ENCODE data around the gene OR6B1.
"Not testable (repeated sequence)": the region's sequence is repeated elsewhere in the genome, so short reads cannot be mapped to it uniquely, and the experiment has no call there.

Gene OR6B1

DNA sequence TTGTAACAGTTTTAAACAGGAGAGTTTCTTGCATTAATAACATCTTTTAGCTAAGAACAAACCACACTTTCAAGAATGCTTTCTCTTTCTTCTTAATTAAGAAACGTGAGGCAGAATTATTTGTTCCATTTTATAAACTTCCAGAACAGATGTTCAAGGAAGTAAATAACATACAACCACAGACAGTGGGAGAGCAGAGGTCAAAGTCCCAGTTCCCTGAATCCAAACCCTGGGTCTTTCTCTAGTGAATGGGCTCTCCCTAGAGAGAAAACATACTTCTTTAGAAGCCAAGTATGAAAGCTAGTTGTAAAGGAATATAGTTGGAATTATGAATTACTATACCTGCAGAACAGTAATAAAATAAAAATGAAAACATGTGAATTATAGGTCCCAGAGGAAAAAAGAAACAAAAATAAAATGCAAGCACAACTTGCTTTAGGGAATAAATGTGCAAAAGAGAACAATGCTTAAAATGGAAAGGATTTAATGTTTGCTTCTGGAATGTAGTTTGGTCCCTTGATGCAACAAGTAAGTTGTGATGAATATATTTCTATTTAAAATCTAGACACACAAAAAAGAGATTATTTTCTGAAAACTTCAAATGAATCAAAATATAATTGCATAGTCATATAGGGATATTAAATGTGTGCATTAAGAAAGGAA is 6.0 kb downstream of the OR6B1 start:
- DNase-seq (ENCODE audit: low spot score): no peak

DNA sequence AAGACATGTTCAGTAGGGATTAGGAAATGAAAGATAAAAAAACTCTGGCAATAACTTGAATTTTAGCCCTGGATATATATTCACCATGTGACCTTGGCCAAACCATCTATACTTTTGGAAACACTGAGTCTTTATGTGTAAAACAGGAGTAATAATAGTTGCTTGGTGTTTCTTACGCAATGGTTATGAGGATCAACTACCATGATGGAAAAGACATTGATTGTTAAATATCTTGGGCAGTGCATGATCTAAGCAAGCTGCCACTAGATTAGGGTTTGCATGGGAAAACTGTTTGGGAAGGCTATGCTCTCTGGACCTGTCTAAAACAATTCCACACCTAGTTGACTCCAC is 6.5 kb downstream of the OR6B1 start:
- DNase-seq (ENCODE audit: low spot score): no peak

DNA sequence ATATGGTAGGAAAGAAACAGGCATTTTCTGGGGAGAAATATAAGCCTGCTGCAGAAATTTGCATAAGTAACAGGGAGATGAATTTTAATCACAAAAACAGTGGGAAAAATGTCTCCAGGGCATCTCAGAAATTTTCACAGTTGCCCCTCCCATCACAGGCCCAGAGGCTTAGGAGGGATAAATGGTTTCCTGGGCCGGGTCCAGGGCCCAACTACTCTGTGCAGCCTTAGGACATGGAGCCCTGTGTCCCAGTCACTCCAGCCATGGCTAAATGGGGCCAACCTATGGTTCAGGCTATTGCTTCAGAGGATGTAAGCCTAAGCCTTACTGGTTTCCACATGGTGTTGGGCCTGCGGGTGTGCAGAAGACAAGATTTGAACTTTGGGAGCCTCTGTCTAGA is 9.2 kb downstream of the OR6B1 start:
- no peak for DNase-seq (ENCODE audit: low spot score)

DNA sequence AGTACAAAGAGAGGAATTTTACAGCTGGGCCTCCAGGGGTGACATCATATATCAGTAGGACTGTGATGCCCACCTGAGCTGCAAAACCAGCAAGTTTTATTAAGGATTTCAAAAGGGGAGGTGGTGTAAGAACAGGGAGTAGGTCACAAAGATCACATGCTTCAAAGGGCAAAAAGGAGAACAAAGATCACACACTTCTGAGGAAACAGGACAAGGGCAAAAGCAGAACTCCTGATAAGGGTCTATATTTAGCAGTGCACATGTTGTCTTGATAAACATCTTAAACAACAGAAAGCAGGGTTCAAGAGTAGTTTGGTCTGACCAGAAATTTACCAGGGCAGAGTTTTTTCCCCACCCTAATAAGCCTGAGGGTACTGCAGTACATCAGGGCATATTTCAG is 9.9 kb downstream of the OR6B1 start:
- not testable (repeated sequence) for DNase-seq (ENCODE audit: low spot score)

DNA sequence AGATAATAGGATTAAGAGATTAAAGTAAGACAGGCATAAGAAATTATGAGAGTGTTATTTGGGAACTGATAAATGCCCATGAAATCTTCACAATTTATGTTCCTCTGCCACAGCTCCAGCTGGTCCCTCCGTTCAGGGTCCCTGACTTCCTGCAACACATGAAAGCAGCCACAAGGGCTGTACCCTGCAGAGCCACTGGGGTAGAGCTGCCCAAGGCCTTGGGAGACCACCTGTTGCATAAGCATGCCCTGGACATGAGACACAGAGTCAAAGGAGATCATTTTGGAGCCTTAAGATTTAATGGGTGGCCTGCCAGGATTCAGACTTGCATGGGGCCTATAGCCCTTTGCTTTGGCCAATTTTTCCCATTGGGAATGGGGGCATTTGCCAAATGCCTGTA is 10.7 kb downstream of the OR6B1 start:
- DNase-seq (ENCODE audit: low spot score): not testable (repeated sequence)

DNA sequence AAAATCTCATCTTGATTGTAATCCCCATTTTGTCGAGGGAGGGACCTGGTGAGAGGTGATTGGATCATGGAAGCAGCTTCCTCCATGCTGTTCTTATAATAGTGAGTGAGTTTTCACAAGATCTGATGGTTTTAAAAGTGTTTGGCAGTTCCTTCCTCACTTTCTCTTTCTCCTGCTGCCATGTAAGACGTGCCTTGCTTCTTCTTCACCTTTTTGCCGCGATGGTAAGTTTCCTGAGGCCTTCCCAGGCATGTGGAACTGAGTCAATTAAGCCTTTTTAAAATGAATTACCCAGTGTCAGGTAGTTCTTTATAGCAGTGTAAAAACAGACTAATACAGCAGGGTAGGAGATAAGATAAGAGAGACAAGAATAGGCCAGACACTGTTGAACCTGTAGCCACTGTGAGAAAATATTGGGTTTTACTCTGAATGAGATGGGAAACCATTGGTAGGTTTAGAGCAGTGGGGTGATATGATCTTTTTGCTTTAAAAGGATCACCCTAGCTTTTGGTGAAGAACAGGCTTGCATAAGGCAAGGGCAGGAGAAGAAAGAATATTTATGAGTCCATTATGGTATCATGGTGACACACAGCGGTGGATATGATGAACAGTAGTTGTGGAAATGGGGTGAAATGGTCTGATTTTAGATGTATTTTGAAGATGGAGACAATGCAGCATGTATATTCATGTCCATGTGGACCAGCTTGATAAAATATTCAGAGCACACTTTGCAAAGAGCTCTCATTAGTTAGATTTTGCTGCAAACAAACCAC is 11.5 kb downstream of the OR6B1 start:
- DNase-seq (ENCODE audit: low spot score): peak; percentile 10

DNA sequence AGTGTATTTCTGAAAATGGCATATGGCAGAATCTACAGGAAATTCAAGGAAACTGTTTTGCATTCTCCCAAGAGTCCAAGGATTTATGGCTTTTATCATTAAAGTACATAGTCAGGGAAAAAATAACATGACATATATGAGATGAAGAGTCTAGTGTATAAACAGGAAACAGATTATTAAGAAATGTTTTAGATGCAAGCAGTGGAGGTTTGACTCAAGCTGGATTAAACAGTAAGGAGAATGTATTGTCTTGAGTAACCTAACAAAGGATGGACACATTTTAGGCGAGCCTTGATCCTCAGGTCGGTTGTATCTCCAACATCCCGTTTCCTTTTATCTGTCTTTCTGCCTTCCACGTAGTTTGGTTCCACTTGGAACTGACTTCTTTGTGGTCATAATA is 17.9 kb downstream of the OR6B1 start:
- DNase-seq (ENCODE audit: low spot score): no peak

DNA sequence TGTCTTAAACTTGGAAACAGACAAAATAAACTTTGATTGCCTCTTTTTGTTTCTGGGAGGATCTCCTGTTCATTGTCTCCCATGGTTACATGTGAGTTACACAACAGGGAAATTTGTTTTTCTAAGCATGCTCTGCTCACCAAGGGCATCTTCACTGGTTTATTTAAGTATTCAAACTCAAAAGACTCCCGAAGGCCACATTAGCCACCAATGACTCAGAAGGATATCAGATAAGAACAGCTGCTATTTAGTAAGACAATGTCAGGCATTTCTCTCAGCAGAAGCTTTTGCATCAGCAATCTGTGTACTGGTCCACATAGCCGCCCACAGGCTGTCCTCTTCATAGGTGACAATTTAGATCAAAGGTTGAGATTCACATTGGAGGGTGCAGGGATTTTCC is 19.3 kb downstream of the OR6B1 start:
- no peak for DNase-seq (ENCODE audit: low spot score)

DNA sequence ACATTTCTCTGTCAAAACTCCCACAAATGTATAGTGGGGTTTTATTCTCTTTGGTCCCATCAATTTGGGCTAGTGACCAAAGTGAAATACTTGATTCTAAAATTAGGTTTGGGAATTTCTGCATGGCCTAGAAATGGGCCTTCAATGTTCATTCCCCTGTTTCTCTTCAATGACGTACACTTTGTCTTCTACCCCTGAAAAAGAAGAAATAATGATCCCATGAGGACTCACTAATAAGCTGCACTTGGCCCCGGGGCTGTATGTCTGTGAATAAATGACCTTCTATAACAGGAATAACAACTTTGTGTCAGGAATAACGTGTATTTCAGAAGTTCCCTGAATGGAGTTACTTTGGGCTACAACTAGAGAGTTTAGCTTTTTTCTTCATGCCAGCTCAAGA is 20.2 kb downstream of the OR6B1 start:
- no peak for DNase-seq (ENCODE audit: low spot score)

DNA sequence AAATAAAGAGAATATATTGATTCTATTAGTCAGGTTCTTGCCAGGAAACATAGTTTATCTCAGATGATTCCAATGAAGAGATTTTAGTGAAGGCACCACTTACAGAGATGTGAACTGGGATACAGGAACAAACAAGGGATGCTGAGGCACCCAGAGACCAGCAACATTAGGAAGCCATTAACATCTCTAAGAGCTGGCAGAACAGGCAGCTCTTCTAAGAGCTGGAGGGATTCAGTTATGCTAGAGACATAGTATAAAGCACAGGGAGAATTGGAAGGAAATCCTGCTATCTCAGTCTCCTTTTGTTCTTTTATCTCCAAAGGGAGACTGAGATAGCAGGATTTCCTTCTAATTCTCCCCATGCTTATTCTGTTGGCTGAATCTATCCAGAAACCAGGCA is 22.0 kb downstream of the OR6B1 start:
- no peak for DNase-seq (ENCODE audit: low spot score)

DNA sequence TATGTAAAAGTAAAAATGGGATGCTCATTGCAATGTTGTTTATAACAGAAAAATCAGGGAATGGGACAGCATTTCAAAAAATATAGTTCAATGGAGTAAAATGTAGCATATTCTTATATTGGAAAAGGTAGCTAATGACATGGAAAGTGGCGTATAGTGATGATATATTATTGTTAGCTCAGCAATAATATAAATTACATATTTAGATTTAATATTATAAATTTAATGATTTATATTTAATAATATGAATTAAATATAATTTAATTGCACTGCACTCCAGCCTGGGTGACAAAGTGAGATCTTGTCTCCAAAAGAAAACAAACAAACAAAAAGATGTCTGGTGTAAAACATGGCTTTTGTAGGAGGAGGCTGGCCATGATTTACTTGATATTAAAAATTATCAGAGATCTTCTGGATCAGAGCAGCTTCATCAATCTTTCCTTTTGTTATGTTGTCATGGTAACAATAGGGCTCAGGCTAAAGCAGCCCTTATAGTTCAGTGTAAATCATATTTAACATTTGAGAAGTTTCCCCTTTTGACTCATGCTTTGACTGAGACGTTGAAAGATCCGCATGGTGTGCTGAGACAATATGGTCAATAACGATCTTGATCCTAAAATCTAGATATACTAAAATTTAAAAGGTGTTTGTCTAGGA is 23.2 kb downstream of the OR6B1 start:
- DNase-seq (ENCODE audit: low spot score): no peak

DNA sequence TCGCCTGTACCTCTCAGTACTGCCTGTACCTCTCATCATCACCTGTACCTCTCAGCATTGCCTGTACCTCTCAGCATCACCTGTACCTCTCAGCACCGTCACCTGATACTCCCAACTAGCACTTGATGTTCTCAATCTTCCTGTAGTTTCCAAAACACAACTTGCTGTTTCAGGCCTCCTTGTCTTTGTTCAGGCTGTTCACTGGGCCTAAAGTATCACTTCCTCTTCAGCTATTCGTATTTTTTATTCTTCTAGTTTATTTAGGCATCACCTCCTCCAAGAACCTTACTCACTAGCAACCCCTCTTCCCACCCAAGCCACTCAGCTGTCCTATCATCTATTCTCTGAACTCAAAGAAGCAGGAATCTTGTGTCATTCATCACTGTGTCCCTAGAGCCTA is 24.1 kb downstream of the OR6B1 start:
- DNase-seq (ENCODE audit: low spot score): no peak

DNA sequence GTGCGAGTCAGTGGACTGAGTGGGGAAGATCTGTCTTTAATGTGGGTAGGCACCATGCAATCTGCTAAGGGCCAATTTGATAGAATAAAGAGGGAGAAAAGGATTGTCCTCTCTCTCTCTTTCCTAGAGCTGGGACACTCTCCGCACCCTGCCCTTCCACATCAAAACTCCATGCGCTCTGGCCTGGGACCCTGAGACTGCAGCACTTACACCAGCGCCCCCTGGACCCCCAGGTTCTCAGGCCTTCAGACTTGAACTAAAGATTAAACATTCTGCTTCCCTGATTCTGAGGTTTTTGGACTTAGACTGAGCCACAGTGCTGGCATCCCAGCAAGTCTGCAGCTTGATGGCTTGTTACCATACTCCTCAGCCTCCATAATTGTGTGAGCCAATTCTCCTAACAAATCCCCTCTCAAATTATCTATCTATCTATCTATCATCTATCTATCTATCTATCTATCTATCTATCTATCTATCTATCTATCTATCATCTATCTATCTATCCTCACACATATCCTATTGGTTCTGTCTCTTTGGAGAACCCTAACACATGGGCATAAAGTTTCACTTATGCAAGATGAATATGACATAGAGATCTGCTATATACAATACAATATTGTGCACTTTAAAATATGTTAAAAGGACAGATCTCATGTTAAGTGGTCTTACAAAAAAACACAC is 26.2 kb downstream of the OR6B1 start:
- DNase-seq (ENCODE audit: low spot score): no peak

DNA sequence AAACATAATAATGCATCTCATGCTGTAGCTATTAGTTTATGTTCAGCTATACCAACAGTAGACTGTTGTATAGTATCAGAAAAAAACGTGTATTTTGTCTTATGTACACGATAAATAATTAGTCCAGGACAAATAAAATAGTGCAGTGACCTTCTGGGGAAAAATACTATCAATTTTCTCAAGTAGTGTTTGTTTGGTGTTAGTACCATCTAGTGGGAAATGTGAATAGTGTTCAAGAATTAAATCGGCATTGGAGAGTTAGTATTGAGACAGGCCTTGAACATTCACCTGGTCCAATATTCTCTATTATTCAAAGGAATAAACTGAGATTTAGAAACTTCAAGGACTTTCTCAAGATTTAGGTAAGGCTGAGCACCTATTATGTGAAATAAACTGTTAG is 26.9 kb downstream of the OR6B1 start:
- peak; percentile 34 for DNase-seq (ENCODE audit: low spot score)

DNA sequence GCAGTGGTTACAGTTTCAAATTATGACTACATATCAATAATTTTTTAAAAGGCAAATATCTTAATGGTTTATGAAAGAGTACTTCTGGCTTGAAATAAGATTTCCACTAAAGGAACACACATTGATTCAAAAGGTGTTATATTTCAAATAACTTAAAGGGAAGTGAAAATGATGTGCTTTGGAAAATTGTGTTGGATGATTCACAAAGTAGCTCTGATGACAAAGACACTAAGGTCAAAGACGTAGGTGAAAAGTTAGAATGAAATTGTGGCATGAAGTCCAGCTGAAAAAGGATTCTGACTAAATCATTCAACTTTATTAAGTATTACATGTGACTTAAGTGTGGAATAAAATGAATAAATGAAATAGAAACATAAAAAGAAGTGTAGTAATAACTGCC is 27.9 kb downstream of the OR6B1 start:
- no peak for DNase-seq (ENCODE audit: low spot score)

DNA sequence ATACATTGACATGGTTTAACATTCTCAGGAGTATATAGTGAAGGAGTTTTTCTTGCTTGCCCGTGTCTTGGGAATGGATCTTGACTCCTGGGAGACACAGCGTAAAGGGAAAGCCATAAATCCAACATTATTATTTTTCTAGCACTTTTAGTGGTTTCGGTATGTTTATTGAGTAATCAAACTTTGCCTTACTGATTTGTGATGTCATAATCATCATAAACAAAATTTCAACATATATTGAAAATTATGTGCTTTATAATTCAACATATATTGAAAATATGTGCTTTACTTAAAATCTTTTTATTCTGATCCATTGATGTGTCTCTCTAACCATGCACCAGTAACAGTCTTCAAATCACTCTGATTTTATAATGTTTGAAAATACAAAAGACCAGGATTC is 28.4 kb downstream of the OR6B1 start:
- DNase-seq (ENCODE audit: low spot score): no peak

DNA sequence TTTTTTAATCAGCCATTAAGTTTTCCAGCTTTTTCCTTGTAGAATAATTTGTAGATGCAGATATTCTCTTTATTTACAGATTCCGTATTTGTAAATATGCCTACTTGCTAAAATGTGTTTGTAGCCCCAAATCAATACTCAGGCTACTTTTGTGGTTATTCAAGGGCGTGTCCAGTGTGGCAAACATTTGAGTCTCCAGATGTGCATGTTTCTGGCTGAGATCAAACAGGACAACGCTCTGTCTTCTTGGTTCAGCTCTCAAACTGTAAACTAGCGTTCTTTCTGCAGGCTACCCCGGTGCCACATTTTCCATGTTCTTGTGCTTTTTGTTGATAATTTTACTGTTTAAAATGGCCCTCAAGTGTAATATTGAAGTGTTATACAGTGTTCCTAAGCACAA is 32.4 kb downstream of the OR6B1 start:
- DNase-seq (ENCODE audit: low spot score): no peak

DNA sequence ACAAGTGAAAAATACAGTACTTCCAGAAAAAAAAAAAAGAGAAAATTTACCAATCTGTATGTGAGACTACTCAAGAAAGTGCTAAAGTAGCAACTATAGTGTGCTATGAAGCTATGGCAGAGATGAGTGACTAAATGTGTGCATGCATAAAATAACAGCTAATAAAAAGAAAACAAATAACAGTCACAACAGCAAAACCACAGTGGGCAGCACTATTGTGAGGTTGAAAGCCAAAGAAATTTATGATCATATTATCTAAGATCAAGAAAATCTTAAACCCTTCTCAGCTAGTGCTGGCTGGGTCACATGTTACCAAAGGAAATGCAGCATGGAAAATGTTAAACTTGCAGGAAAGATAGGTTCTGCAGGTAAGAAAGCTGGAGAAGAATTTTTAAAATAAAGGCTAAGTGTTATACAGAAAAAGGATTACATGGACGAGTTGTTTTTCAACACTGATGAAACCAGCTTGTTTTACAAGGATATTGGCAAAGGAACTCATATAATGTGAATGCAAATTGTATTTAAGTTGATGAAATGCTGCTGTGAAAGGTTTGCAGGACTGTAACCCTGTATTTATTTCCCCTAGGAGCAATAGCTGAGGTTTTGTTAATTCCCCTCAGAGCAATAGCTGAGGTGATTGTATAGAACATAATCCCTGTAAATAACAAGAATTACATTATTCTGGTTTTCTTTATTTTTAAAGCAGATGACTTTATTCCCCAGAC is 33.0 kb downstream of the OR6B1 start:
- no peak for DNase-seq (ENCODE audit: low spot score)

DNA sequence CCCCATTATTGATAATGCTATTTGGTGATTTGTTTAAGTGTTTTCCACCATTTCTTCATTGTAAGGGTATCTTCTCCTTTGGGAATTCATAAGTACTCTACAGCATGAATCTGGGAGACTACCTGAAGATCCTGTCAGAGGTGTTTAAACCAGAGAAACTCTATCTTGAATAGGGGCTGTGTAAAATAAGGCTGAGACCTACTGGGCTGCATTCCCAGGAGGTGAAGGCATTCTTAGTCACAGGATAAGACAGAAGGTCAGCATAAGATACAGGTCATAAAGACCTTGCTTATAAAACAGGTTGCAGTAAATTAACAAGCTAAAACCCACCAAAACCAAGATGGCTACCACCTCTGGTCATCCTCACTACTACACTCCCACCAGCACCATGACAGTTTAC is 35.3 kb downstream of the OR6B1 start:
- DNase-seq (ENCODE audit: low spot score): no peak

DNA sequence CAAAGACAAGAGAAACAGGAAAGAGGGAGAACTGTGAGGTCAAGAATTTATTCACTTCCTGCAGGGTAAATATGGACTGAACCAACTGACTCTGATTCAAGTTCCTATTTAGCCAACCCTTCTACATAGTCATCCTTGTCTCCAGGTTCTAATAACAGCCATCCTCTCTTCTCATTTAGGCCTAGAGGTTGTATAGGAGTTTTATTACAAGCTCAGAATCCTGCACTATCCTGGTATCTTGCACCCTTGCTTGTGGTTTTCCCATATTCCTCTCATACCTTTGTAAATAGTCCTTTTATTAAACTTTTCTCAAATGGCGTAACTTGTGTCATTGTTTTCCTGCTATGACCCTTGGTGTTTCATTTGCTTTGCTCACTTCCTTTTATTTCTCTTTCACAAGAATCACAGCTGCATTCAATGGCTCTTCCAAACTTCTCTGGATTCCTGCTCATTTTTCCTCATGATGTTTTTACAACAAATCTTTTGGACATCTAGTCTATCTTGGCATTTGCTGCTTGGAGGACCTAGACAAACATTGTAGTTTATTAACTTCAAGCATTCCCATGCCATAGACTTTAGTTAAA is 36.3 kb downstream of the OR6B1 start:
- DNase-seq (ENCODE audit: low spot score): no peak

DNA sequence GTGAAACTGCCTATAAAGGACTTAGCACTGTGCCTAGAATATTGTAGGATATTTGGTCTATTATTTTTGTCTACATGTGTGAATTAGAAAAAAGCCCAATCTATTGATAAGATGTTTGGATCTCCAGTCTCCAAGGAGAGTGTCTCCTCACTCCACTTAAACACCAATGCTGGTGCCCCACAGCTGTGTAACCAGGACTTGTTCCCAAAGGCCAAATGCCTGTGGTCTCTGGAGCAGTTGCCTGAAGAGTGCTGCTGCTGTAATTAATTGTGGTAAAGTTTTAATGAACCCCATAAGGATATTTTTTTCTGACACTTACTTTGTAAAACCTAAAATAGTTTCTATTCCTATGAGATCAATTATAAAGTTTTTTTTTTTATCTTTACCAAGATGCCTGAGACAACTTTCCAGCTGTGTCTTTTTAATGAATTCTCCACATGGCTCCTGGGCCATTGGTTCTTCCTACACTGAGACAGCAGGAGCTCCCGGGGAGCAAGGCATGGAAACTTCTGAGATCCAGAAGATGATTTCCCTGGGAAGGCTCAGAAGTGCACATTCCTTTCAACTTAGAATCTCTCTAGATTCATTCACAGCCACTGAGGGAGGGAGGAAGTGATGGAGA is 37.4 kb downstream of the OR6B1 start:
- DNase-seq (ENCODE audit: low spot score): no peak
